Fibroblast of skin of left biceps (primary cell): Measurements from ENCODE around the gene RHBDL1.

Experiments used
- DNase-seq, 2 experiments: peaks; one replicate each; pipeline ENCODE4 v3.0.0-alpha.2; 2013; ENCODE audit warnings: low read depth in 2 of 2

The RHBDL1 gene

DNA sequence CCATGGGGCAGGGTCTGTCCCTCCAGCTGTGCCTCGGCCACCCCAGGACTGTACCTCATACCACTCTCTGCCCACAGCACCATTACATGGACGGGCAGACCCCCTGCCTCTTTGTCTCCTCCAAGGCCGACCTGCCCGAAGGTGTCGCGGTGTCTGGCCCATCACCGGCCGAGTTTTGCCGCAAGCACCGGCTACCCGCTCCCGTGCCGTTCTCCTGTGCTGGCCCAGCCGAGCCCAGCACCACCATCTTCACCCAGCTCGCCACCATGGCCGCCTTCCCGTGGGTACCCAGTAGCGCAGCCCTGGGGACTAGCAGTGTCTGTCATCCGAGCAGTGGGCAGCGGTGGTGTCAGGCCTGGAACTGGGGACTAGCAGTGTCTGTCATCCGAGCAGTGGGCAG, 2.6 kb upstream of the RHBDL1 start:
- no peak for DNase-seq

DNA sequence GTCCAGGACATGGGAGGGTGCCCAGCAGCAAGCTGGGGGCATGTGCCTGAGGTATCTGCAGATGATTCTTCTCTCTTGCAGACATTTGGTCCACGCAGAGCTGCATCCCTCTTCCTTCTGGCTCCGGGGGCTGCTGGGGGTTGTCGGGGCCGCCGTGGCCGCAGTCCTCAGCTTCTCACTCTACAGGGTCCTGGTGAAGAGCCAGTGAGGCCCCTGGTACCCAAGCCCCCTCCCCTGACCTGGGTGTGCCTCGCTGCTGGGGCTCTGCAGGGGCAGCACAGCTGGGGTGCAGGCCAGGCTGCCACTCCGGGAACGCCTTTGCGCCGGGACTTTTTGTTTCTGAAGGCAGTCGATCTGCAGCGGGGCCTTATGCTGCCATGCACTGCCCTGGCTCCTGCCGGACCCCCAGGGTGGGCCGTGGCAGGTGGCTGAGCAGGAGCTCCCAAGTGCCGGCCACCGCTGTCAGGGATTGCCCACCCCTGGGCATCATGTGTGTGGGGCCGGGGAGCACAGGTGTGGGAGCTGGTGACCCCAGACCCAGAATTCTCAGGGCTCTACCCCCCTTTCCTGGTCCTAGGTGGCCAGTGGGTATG, 2.0 kb upstream of the RHBDL1 start:
- DNase-seq = no peak

DNA sequence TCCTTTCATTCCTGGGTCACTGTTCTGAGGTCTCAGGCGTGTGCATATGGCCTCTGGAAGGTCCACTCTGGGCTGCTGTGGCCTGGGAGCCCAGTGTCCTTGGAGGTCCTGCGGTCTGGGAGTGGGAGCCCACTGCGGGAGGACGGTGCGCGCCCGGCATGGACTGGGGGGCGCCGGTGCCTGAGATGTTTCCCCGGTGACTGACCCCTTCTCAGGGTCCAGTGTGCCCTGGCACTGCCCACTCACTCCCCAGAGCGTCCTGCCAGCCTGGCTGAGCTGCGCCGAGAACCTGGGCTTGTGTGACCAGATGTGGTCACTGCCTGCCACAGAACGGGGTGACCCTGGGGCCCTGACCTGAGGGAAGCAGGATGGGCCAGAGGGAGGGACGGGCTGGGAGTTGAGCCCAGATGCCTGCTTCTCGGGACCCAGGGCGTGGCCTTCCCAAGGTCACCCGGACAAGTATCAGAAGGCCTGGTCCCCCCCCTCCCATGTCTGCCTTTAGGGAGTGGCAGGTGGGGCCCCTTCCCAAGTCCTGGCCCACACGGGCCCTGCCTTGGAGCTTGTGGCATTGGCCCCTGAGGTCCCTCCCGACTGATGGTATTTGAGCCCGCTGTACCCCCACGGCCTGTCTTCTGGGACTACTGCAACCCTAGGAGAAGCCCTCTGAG, 1.1 kb upstream of the RHBDL1 start:
- no peak for DNase-seq

DNA sequence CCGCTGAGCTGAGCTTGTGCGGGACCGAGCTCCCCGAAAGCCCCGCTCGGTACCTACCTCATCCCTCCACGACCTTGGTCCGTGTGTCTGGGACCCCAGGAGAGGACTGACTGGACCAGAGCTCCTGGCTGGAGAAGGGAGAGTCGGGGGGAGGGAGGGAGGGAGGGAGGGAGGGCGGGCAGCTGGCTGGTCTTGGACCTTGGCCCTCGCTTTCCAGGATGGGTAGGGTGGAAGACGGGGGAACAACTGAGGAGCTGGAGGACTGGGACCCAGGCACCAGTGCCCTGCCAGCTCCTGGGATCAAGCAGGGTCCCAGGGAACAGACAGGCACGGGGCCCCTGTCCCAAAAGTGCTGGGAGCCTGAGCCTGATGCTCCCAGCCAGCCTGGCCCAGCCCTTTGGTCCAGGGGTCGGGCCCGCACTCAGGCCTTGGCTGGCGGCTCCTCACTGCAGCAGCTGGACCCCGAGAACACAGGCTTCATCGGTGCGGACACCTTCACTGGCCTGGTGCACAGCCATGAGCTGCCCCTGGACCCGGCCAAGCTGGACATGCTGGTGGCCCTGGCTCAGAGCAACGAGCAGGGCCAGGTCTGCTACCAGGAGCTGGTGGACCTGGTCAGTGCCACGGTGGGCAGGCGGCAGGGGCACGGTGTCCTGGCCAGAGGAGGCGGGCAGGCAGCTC, 553 bp downstream of the RHBDL1 start:
- no peak for DNase-seq

DNA sequence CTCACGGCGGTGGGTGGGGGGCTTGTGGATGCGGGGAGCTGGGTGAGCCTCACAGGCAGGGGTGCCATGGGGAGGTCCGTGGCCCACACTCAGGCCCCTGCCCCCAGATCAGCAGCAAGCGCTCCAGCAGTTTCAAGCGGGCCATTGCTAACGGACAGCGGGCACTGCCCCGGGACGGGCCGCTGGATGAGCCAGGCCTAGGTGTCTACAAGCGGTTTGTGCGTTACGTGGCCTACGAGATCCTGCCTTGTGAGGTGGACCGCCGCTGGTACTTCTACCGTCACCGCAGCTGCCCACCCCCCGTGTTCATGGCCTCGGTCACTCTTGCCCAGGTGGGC, 1.1 kb downstream of the RHBDL1 start:
- no peak for DNase-seq

DNA sequence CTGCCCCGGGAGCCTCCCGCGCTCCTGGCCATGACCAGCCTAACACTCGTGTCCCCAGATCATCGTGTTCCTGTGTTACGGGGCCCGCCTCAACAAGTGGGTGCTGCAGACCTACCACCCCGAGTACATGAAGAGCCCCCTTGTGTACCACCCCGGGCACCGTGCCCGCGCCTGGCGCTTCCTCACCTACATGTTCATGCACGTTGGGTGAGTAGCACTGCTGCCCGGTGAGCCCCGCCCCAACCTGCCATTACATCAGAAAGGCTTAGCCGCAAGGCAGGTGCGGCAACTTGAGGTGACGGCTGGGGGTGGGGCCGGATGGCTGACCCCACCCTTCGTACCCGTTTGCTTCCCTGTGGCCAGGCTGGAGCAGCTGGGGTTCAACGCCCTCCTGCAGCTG, 1.4 kb downstream of the RHBDL1 start:
- no peak for DNase-seq

DNA sequence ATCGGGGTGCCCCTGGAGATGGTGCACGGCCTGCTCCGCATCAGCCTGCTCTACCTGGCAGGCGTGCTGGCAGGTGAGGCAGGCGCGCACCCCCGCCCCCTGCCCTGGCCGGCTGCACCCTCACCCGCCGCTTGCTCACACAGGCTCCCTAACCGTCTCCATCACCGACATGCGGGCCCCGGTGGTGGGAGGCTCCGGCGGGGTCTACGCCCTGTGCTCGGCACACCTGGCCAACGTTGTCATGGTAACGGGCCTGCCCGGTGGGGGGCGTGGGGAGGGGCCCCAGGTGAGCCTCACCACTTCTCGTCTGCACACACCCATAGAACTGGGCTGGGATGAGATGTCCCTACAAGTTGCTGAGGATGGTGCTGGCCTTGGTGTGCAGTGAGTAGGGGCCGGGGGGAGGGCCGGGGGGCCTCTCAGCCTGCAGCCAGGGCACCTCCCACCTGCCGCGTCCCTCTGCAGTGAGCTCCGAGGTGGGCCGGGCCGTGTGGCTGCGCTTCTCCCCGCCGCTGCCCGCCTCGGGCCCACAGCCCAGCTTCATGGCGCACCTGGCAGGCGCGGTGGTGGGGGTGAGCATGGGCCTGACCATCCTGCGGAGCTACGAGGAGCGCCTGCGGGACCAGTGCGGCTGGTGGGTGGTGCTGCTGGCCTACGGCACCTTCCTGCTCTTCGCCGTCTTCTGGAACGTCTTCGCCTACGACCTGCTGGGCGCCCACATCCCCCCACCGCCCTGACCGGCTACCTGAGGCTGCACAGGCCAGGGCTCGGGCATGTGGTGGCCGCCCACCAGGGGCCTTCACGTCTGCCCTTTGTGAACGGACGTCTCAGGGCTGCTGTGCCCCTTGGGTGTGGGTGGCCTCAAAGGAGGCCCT, 2.1 kb downstream of the RHBDL1 start:
- DNase-seq = no peak

DNA sequence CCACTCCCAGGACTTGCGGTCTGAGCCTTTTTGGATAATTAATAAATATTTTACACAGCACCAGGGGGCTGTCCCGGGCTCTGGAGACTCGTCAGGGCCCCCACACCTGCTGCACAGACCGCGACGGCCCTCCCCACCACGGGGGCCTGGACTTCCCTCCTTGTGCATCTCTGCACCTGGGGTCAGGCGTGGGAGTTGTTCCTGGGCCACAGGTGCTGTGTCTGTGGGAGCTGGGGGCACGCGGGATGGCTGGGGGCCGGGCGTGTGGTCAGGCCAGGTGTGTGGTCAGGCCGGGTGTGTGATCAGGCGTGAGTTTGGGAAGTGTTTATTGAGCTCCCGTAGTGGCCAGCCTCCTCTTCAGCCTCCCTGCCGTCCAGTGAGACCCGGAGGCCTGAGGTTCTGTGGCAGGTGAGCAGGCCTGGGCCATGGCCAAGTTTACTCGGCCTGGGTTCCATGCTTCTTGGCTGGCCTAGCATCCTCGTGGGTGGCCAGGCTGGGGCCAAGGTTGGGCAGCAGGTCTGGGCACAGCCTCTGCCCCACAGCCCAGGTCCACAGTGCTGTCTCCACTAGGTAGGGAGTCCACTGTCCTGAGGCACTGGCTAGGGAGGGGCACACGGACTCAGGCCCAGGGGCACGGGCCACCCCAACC, 2.9 kb downstream of the RHBDL1 start:
- no peak for DNase-seq

DNA sequence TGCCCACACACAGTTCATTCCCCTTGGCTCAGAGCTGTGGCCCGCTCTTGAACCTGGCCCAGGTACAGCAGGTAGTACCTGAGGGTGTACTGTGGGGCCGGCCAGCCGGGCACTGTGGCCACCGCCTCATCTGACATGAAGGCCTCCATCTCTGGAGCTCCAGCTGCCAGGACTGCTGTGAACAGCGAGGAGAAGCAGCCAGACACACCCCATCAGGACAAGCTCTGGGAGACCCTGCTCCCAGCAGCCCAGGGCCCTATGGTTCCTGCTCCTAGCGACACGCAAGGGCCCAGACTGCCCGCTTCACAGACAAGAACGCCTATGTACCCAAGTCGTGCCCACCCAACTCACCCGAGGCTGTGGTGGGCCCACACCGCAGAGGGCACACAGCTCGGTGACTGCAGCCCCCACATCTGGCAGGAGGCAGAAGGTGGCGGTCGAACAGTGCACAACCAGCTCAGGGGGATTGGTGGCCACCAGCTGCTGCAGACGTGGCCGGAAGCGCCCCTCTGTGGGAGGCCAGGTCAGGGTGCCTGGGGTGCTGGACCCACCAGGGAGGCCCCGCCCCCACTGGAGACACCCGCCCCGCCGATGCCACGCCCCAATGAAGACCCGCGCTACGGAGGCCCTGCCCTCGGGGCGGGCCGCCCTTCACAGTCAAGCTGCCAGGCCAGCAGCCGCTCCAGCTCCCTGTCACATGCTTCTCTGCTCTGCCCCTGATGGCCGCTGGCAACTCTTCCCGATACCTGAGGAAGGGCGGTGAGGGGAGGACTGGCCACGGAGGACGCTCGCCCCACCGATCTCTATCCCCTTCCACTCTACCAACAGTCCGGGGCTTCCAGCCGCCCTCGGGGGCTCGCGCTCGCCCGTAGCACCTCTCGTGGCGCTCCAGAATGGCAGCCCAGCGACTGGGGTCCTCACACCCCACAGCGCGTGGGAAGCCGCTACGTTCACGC, 3.7 kb downstream of the RHBDL1 start:
- peak; percentile 4 to 8 for DNase-seq

DNA sequence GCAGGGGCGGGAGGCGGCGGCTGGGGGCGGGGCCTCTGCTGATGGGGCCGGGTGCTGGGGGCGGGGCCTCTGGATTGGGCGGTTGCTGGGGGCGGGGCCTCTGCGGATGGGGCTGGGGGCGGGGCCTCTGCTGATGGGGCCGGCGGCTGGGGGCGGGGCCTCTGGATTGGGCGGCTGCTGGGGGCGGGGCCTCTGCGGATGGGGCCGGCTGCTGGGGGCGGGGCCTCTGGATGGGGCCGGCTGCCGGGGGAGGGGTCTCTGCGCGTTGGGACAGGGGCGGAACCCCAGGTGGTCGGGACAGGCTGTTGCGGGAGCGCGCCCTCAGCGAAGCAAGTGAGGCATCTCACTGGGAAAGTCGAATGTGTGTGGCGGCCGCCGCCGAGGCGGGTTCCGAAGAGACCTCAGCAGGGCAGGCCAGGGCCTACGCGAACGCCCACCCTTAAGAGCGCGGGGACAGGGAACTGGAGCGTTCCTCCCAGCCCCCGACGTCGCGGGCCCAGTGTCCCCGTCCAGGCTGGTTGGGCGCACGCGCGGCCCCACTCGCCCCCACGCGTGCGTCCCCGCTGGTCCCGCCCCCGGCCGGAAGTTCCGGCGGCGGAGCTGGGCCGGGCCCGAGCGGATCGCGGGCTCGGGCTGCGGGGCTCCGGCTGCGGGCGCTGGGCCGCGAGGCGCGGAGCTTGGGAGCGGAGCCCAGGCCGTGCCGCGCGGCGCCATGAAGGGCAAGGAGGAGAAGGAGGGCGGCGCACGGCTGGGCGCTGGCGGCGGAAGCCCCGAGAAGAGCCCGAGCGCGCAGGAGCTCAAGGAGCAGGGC, 4.5 kb downstream of the RHBDL1 start, which contains the start of gene STUB1:
Gene STUB1 (plus strand): TSS at position 597 of the 811 bp plus-strand sequence. CDS start 116 bp downstream, at position 713.
- DNase-seq = peak; percentile 55 to 56

DNA sequence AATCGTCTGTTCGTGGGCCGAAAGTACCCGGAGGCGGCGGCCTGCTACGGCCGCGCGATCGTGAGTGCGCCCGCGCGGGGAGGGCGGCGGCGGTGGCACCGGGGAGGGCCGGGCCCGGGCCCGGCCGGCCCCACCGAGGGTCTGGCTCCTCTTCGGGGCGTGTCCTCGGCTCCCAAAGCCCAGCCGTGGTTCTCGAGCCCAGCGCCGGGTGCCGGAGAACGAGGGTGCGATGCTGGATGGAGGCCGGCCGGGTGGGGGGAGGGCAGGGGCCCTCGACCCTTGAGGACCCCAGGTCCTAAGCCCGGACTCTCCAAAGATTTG, 5.1 kb downstream of the RHBDL1 start:
- DNase-seq = no peak

DNA sequence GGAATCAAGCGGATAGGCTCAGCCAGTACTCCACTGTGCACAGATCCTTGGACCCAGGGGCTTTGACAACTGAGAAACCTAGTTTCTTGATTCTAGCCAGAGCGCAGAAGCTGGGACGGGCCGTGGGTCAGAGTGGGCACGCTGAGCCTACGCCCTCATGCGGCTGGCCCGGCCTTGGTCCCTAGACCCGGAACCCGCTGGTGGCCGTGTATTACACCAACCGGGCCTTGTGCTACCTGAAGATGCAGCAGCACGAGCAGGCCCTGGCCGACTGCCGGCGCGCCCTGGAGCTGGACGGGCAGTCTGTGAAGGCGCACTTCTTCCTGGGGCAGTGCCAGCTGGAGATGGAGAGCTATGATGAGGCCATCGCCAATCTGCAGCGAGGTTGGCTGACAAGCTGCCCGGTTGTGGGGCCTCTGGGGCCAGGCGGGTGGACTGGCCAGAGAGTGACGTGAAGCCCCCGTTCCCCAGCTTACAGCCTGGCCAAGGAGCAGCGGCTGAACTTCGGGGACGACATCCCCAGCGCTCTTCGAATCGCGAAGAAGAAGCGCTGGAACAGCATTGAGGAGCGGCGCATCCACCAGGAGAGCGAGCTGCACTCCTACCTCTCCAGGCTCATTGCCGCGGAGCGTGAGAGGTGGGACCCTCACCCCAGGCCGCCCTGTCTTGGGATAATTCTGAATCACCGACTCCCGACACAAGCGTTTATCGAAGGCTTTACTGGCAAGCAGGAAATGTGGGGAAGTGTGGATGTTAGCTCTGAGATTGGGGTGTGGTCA, 5.7 kb downstream of the RHBDL1 start:
- no peak for DNase-seq

DNA sequence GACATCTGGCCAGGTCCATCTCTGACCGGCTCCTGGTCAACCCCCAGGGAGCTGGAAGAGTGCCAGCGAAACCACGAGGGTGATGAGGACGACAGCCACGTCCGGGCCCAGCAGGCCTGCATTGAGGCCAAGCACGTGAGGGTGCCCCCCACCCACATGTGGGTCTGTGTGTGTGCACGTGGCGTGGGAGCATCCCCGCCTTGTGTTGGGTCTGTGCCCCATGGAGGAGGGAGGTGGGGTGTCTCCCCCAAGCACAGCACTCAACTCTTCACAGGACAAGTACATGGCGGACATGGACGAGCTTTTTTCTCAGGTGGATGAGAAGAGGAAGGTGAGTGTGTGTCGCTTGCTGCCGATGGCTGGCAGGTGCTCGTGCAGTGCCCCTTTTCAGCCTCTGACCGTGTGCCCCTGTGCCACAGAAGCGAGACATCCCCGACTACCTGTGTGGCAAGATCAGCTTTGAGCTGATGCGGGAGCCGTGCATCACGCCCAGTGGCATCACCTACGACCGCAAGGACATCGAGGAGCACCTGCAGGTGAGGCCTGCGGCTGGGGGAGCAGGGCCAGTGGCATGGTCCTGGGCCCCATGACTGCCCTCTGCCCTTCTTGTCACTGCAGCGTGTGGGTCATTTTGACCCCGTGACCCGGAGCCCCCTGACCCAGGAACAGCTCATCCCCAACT, 6.4 kb downstream of the RHBDL1 start:
- DNase-seq = no peak

DNA sequence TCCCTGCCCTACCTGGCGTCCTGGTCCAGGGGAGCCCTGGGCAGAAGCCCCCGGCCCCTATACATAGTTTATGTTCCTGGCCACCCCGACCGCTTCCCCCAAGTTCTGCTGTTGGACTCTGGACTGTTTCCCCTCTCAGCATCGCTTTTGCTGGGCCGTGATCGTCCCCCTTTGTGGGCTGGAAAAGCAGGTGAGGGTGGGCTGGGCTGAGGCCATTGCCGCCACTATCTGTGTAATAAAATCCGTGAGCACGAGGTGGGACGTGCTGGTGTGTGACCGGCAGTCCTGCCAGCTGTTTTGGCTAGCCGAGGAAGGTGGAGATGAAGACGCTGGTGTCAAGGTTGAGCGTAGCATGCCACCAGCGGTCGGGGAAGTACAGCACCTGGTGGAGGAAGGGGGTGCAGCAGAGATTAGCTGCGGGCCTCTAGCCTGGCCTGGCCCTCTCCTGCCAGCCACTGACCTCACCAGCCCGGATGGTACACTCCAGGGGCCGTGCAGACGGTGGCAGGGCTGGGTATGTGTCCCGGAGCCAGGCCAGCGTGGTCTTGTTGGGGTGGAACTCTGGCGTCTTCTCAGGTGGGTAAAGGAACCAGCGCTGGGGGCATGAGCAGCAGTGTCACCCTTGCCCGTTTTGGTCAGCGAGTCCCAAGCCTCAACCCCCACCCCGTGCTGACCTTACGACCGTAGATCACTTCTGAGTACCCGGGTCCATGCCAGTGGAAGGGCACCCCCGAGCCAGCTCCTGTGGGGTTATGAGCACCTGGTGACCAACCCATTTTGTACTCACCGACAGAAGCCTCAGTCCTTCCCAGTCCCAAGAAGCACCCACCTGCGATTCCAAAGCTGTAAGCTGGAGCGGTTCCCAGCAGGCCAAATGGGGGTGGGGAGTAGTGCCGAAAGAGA, 7.3 kb downstream of the RHBDL1 start:
- DNase-seq = no peak

DNA sequence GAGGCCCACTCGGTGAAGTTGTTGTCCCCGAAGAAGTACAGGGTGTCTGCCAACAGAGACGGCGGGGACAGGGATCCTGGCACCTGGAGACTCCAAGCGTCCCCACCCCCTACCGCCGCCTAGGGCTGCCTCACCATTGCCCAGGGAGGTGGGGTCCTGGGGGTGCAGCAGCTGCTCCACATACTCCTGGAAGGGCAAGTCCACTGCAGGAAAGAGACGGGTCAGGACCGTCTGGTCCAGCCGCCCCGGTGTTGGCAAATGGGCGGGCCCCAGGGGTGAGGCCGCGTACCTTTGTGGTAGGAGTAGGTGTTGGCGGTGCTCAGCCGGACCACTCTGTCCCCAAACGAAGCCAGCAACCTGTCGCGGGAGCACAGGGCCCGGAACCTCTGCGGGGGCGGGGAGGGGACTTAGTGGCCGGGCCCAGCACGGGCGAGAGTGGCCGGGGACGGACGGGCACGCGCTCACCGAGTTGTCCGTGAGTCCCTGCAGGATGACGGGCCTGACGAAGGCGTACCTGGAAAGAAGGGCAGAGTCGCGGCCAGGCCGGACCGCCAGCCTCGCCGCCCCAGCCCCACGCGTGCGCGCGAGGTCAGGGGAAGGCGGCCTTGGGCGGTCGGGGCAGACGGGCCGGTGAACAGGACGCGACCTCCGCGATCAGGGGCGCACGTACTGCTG, 8.1 kb downstream of the RHBDL1 start:
- DNase-seq = no peak

DNA sequence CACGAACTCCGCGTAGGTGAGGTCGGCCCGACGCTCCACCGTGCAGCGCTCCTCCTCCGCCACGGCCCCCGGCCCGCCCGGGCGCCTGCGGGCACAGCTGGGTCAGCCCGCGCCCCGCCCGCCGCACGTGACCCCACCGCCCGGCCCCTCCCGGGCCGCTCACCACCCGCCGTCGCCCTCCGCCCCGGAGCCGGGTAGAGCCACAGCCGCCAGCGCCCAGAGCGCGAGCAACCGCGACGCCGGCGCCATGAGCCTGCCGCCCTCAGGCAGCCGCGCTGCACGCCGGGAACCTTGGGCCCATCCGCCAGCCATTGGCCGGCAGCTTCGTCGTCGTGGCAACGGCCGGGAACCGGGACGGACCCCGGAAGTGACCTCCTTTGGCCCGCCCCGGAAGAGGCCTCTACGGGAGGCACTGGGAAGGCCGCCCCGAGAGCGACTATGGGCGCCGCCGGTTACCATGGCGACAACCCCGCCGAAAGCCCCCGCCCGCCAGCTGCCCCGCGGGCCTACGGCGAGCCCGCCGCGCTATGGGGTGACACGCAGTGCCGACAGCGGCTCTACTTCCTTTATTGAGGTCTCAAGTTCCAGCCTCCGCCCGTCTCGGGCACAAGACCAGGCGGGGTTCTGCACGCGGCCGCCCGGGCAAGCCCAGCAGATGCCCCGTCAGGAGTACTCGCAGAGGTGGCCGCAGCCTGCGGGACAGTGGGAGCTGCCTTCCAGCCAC, 8.8 kb downstream of the RHBDL1 start, which contains the start of gene JMJD8:
Gene JMJD8 (minus strand): TSS at position 264 of the 724 bp plus-strand sequence. CDS start 15 bp downstream, at position 249.
- DNase-seq = peak; percentile 84 to 85
